Gastroesophageal sphincter (tissue), 4 donors: ENCODE results near the gene GBX1. TPM values are rescaled to one million over a fixed set of nuclear protein-coding genes. Genes with fewer than 3 reads are reported as not detected.

Source experiments
- ATAC-seq: fragments of 150-250 bp; one replicate; pipeline ENCODE4 v1.9.1; 2016; ENCODE audit warnings: mild to moderate bottlenecking, moderate library complexity
- H3K27ac ChIP-seq, 4 donors: fragments of 200-600 bp; sonication (generic) in 3 of 4; 1 replicate in 3 of 4; 2 replicates in 1 of 4; pipeline ENCODE4 v1.5.1; 2016 to 2019
- H3K27me3 ChIP-seq: fragments of 200-600 bp; sonication (generic); one replicate; pipeline ENCODE4 v1.5.1; 2019
- H3K36me3 ChIP-seq, 2 donors: fragments of 200-600 bp; sonication (generic); one replicate each; pipeline ENCODE4 v1.5.1; 2019; ENCODE audit warnings: control low read depth in 1 of 2
- H3K4me1 ChIP-seq, 3 donors: fragments of 200-600 bp; sonication (generic); 1 replicate in 2 of 3; 2 replicates in 1 of 3; pipeline ENCODE4 v1.5.1; 2016 to 2019; ENCODE audit warnings: control low read depth in 2 of 3
- H3K4me3 ChIP-seq, 2 donors: fragments of 200-600 bp; sonication (generic); one replicate each; pipeline ENCODE4 v1.5.1; 2019; ENCODE audit warnings: mild to moderate bottlenecking in 1 of 2, moderate library complexity in 1 of 2
- H3K9me3 ChIP-seq, 3 donors: fragments of 200-600 bp; sonication (generic); one replicate each; pipeline ENCODE4 v1.5.1; 2017 to 2019; ENCODE audit warnings: control low read depth in 2 of 3
- EP300 ChIP-seq: sonication (generic); formaldehyde crosslinking; IDR thresholded peaks from one replicate; pipeline ENCODE4 v1.6.1; 2017; ENCODE audit warnings: antibody characterized with exemption, mild to moderate bottlenecking
- POLR2A ChIP-seq, 2 donors: fragments of 450-650 bp; IDR thresholded peaks; one replicate each; pipeline ENCODE4 v1.6.1; 2017; ENCODE audit warnings: antibody characterized with exemption in 2 of 2, mild to moderate bottlenecking in 2 of 2, moderate library complexity in 1 of 2
- POLR2AphosphoS5 ChIP-seq: sonication (generic); formaldehyde crosslinking; IDR thresholded peaks from one replicate; pipeline ENCODE4 v1.6.1; 2017; ENCODE audit warnings: antibody characterized with exemption
- WGBS, 2 donors: methylation state at CpG; one replicate each; pipeline ENCODE4 v1.1.5; 2018; ENCODE audit warnings: low coverage in 1 of 2; 5-methylcytosine and 5-hydroxymethylcytosine counted together
- total RNA-seq, 4 donors: library from RNA; depleted of rRNA; stranded (reverse); fragments of >200 nt; gene quantifications; one replicate each; pipeline ENCODE4 v1.1.0, GENCODE V29; 2016
- TF ChIP-seq, protein P1 (sequence below), 4 experiments: fragments of 200-600 bp in 2 of 4; fragments of 450-650 bp in 2 of 4; sonication (generic) in 1 of 4; IDR thresholded peaks; one replicate each; pipeline ENCODE4 v1.5.1; 2017 to 2019; ENCODE audit warnings: antibody characterized with exemption in 4 of 4, mild to moderate bottlenecking in 2 of 4, moderate library complexity in 2 of 4

GBX1 gene
- total RNA-seq, 4 donors from 2014 or later: not detected

DNA sequence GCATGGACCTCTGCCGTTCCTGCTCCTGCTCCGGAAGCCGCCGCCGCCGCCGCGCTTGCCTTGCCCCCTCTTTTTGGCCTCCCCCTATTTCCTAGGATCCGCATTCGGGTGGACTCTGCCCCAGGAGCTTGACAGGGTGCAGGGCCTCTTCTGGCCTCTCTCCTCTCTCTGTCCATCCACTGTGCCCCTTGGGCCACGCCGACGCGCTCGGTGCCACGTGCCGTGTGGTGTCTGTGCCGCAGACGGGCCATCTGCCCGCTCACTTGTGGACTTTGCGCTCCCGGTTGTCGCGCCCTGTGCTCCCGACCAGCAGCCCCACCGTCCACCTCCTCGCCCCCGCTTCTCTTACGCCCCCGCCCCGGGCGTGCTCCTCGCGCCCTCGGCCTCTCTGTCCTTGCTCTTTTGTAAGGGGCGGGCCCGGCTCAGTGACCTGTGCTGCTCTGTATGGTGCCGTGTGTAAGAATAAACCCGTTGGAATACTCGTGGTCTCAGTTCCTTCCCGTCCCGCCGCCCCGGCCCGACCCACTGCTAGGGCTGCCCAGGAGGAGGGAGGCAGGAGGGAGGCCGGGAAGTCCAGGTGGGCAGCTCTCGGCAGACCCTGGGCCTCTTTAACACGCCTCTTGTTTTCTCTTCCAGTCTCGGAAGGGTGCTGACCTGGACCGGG is 44.2 kb downstream of the GBX1 start:
- TF ChIP-seq POLR2A (IDR thresholded peaks at IDR 0.05) (no peak), POLR2AphosphoS5 (no peak), EP300 (no peak)
- no peaks in the 10 kb centered on the region for H3K9me3 ChIP-seq
- no peaks in the 10 kb centered on the region for H3K27me3 ChIP-seq
- H3K36me3 ChIP-seq: peaks cover 0 to 86% of the 10 kb centered on the region in 2 donors
- WGBS, 2 donors: 86 to 96% methylated on average over 17 to 36 of the region's 50 CpGs
- no peak overlapping the region for H3K4me3 ChIP-seq
- no peak for ATAC-seq
- no peak overlapping the region for H3K27ac ChIP-seq
- peaks cover 0 to 28% (median 5%) of the 10 kb centered on the region in 3 donors for H3K4me1 ChIP-seq

DNA sequence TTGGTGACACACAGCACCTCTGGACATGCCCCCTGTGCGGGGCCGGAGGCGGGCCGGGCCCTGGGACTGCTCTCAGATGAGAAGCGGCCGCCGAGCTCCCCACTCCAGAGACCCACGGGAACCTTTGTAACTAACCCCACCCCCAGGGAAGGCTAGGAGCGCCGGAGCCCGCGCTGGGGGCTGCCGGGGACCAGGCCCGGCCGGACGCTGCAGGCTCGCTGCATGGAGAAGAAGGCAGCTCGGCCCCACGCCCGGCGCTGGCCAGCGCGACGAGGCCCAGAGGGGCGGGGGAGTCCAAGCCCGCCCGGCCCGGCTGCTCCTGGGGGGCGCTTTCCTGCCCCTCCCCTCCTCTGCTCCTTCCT is 44.7 kb downstream of the GBX1 start:
- no peak for ATAC-seq
- H3K27ac ChIP-seq: no peak overlapping the region

DNA sequence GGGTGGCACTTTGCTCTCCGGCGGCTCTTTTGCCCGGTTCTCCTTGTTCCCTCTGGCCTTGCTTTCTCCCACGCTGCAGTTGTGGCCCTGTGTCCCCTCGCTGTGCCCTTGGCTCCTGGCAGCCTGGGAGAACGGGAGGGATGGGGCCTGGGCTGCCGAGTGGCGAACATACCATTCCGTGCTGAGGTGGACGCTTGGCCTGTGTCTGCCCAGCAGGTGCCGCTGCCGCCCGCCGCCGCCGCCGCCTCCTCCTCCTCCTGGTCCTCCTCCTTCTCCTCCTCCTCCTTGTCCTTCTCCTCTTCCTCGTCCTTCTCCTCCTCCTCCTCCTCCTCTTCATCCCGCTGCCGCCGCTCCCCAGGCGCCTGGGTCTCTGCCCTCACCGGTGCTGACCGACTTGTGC is 45.2 kb downstream of the GBX1 start:
- Histone ChIP-seq H3K4me1 (peaks cover 0 to 28% (median 5%) of the 10 kb centered on the region in 3 donors), H3K27ac (no peak overlapping the region), H3K27me3 (no peaks in the 10 kb centered on the region), H3K36me3 (peaks cover 0 to 86% of the 10 kb centered on the region in 2 donors), H3K4me3 (no peak overlapping the region), H3K9me3 (no peaks in the 10 kb centered on the region)
- 68% methylated on average over 15 of the region's 24 CpGs; no CpG with 5 or more reads in 1 of the 2 donors for WGBS, 2 donors
- TF ChIP-seq POLR2A (IDR thresholded peaks at IDR 0.05): no peak
- TF ChIP-seq EP300: no peak
- TF ChIP-seq POLR2AphosphoS5: no peak
- TF ChIP-seq, protein P1, sequence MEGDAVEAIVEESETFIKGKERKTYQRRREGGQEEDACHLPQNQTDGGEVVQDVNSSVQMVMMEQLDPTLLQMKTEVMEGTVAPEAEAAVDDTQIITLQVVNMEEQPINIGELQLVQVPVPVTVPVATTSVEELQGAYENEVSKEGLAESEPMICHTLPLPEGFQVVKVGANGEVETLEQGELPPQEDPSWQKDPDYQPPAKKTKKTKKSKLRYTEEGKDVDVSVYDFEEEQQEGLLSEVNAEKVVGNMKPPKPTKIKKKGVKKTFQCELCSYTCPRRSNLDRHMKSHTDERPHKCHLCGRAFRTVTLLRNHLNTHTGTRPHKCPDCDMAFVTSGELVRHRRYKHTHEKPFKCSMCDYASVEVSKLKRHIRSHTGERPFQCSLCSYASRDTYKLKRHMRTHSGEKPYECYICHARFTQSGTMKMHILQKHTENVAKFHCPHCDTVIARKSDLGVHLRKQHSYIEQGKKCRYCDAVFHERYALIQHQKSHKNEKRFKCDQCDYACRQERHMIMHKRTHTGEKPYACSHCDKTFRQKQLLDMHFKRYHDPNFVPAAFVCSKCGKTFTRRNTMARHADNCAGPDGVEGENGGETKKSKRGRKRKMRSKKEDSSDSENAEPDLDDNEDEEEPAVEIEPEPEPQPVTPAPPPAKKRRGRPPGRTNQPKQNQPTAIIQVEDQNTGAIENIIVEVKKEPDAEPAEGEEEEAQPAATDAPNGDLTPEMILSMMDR (IDR thresholded peaks at IDR 0.05): no peak
- ATAC-seq: no peak

More for the DNA sequence above, 44.7 kb downstream of the GBX1 start:
- Histone ChIP-seq H3K9me3 (no peaks in the 10 kb centered on the region), H3K27me3 (no peaks in the 10 kb centered on the region), H3K4me3 (no peak overlapping the region), H3K4me1 (peaks cover 0 to 28% (median 5%) of the 10 kb centered on the region in 3 donors), H3K36me3 (peaks cover 0 to 86% of the 10 kb centered on the region in 2 donors)
- WGBS, 2 donors: 75% methylated on average over 2 of the region's 29 CpGs; no CpG with 5 or more reads in 1 of the 2 donors
- TF ChIP-seq EP300 (no peak), POLR2A (IDR thresholded peaks at IDR 0.05) (no peak), POLR2AphosphoS5 (no peak)
- TF ChIP-seq, protein P1 (IDR thresholded peaks at IDR 0.05): no peak

DNA sequence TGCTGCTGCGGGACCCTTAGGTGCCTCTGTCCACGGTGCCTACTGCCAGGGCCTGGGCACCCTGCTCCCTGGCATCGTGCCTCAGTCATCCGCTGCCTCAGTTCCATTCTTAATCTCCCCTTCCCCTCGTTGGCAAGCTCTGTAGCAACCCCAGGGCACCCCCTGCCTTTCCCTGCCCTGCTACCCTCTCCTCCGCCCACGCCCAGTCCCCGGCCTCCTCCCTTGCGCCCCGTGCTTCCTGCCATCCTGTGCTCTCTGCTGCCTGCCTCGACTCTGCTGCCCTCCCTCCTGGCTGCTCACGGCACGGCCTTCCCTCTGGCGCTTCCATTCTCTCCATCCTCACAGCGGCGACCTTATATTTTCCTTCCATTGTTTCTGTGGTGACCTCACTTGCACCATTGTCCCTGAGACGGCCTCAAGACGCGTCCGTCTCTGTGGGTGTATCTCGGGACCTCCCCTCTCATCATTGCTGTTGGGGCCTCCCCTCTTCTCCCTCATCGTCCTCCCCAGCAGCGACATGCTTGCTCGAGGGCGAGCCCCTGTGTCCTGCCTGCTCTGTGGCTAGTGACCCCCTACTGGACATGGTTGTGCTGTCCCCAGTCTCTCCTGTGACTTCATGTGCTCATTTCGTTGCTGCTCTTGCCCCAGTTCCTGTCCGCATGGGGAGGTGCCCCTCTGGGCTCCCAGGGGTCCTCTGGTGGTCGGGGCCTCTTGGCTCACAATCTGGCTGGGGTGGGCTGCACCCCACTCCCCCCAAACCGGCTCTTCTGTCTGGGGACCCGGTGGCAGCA is 45.9 kb downstream of the GBX1 start:
- Histone ChIP-seq H3K27ac (no peak overlapping the region), H3K9me3 (no peaks in the 10 kb centered on the region), H3K4me3 (no peak overlapping the region), H3K4me1 (peaks cover 0 to 27% (median 5%) of the 10 kb centered on the region in 3 donors), H3K27me3 (no peaks in the 10 kb centered on the region), H3K36me3 (peaks cover 0 to 83% of the 10 kb centered on the region in 2 donors)
- TF ChIP-seq, protein P1 (IDR thresholded peaks at IDR 0.05): no peak
- TF ChIP-seq POLR2A (IDR thresholded peaks at IDR 0.05) (no peak), EP300 (no peak), POLR2AphosphoS5 (no peak)
- no peak for ATAC-seq
- WGBS, 2 donors: 78 to 86% methylated on average over 22 to 24 of the region's 30 CpGs

DNA sequence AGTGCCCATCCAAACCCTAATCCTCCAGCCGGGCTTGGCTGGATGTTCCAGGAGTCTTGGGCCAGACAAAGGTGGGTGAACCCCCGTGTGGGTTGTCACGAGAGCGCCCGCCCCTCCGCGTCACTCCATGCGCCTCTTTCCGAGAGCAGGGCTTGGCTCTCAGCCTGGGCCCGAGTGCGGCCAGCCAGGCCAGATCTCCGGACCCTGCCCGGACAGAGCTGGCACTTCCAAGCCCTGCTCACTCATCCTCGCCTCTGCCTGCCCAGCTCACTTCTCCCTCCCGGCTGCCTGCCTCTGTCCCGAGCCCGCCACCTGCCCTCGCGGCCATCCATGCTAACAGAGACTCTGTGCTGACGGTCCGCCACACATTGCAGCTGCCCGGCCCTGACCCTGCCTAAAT is 46.6 kb downstream of the GBX1 start:
- no peak for ATAC-seq
- peaks cover 0 to 81% of the 10 kb centered on the region in 2 donors for H3K36me3 ChIP-seq
- WGBS, 2 donors: 33% methylated on average over 1 of the region's 22 CpGs; no CpG with 5 or more reads in 1 of the 2 donors
- no peaks in the 10 kb centered on the region for H3K27me3 ChIP-seq
- no peak overlapping the region for H3K4me3 ChIP-seq
- no peak overlapping the region for H3K27ac ChIP-seq
- TF ChIP-seq POLR2A (IDR thresholded peaks at IDR 0.05): no peak
- TF ChIP-seq, protein P1 (IDR thresholded peaks at IDR 0.05): no peak
- TF ChIP-seq EP300: no peak
- TF ChIP-seq POLR2AphosphoS5: no peak
- no peaks in the 10 kb centered on the region for H3K9me3 ChIP-seq
- H3K4me1 ChIP-seq: peaks cover 0 to 27% (median 9%) of the 10 kb centered on the region in 3 donors
